GM19351 (cell line): ENCODE data around the gene HSPA1B.
"Not testable (repeated sequence)": the region's sequence is repeated elsewhere in the genome, so short reads cannot be mapped to it uniquely, and the experiment has no call there.

ENCODE experiments used
- ATAC-seq: cut with Tn5 transposase; IDR thresholded peaks from one replicate; pipeline ENCODE4 v1.9.1; 2021; ENCODE audit warnings: mild to moderate bottlenecking, moderate library complexity; ENCODE audit not compliant: unreplicated experiment

Gene HSPA1B

GRCh38 chr6:31851980-31852718, 24.6 kb downstream of the HSPA1B start:
- ATAC-seq: not testable (repeated sequence)

GRCh38 chr6:31857774-31858173, 30.2 kb downstream of the HSPA1B start:
- not testable (repeated sequence) for ATAC-seq

- no peak for ATAC-seq
Observed at GRCh38 chr6:31858707-31859106, 31.2 kb downstream of the HSPA1B start.

GRCh38 chr6:31859923-31860322, 32.4 kb downstream of the HSPA1B start:
- no peak for ATAC-seq

- no peak for ATAC-seq
Observed at GRCh38 chr6:31860349-31860748, 32.8 kb downstream of the HSPA1B start.

GRCh38 chr6:31861150-31861549, 33.6 kb downstream of the HSPA1B start:
- ATAC-seq: no peak

- ATAC-seq: no peak
Observed at GRCh38 chr6:31861919-31862343, 34.4 kb downstream of the HSPA1B start.

- peak; percentile 93 for ATAC-seq
Observed at GRCh38 chr6:31862344-31863235, 35.1 kb downstream of the HSPA1B start, which contains the start of gene NEU1. TSS of gene NEU1 (minus strand) at chr6:31862821. CDS start at chr6:31862776, 45 bp downstream.

- ATAC-seq: not testable (repeated sequence)
Observed at GRCh38 chr6:31864123-31864562, 36.6 kb downstream of the HSPA1B start.

GRCh38 chr6:31864818-31865204, 37.3 kb downstream of the HSPA1B start:
- ATAC-seq: no peak

- no peak for ATAC-seq
Observed at GRCh38 chr6:31865205-31866118, 37.9 kb downstream of the HSPA1B start.

- ATAC-seq: not testable (repeated sequence)
Observed at GRCh38 chr6:31868658-31868971, 41.1 kb downstream of the HSPA1B start.

GRCh38 chr6:31869343-31869742, 41.8 kb downstream of the HSPA1B start:
- no peak for ATAC-seq

- no peak for ATAC-seq
Observed at GRCh38 chr6:31870385-31870921, 42.9 kb downstream of the HSPA1B start.

- ATAC-seq: no peak
Observed at GRCh38 chr6:31871046-31871659, 43.6 kb downstream of the HSPA1B start.

GRCh38 chr6:31874084-31874670, 46.6 kb downstream of the HSPA1B start:
- no peak for ATAC-seq

GRCh38 chr6:31874836-31875572, 47.5 kb downstream of the HSPA1B start:
- ATAC-seq: no peak

- ATAC-seq: no peak
Observed at GRCh38 chr6:31875877-31876276, 48.3 kb downstream of the HSPA1B start.

GRCh38 chr6:31876357-31876756, 48.8 kb downstream of the HSPA1B start:
- ATAC-seq: no peak
